Measurements from ENCODE around the gene CARD14. TPM values are rescaled to one million over a fixed set of nuclear protein-coding genes. Genes with fewer than 3 reads are reported as not detected.
A peak's percentile ranks its signal among the peaks of the same experiment; 100 is the strongest.
"Not testable (repeated sequence)": the region's sequence is repeated elsewhere in the genome, so short reads cannot be mapped to it uniquely, and the experiment has no call there.

The CARD14 gene
- total RNA-seq, 2 experiments from 2014 or later = not detected

DNA sequence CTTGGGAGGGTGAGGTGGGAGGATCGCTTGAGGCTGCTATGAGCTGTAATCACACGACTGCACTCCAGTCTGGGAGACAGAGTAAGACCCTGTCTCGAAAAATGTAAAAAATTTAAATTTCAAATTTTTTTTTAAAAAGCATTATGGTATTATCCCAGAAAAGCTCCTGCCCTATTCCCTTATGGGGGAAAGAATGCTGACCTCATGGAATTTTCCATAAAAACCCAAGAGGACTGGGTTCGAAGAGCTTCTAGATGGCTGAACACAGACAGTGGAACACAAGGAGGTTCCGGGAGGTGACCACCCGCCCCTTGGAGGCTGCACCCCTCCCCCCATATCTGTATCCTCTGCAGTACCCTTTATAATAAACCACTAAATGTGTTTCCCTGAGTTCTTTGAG is 26.9 kb upstream of the CARD14 start:
- H3K4me3 Mint-ChIP-seq = no peak overlapping the region
- peaks cover 28% of the 10 kb centered on the region for H3K4me1 Mint-ChIP-seq
- no peak for DNase-seq
- H3K36me3 Mint-ChIP-seq = peaks cover 44% of the 10 kb centered on the region
- H3K27ac Mint-ChIP-seq = no peak overlapping the region
- H3K9me3 Mint-ChIP-seq = no peaks in the 10 kb centered on the region
- no peaks in the 10 kb centered on the region for H3K27me3 Mint-ChIP-seq

GRCh38 chr17:80145076-80146075 is 24.5 kb upstream of the CARD14 start:
- Mint-ChIP-seq H3K27me3 (no peaks in the 10 kb centered on the region), H3K4me3 (peak overlapping the region; percentile 92), H3K4me1 (peaks cover 38% of the 10 kb centered on the region), H3K27ac (peak overlapping the region; percentile 78), H3K36me3 (peaks cover 27% of the 10 kb centered on the region), H3K9me3 (no peaks in the 10 kb centered on the region)
- DNase-seq = no peak

- DNase-seq = peak; percentile 28
- no peaks in the 10 kb centered on the region for H3K27me3 Mint-ChIP-seq
- H3K9me3 Mint-ChIP-seq = no peaks in the 10 kb centered on the region
- H3K36me3 Mint-ChIP-seq = peaks cover 26% of the 10 kb centered on the region
- H3K4me1 Mint-ChIP-seq = peaks cover 38% of the 10 kb centered on the region
- H3K27ac Mint-ChIP-seq = peak overlapping the region; percentile 96
- H3K4me3 Mint-ChIP-seq = peak overlapping the region; percentile 92
Measured at GRCh38 chr17:80146121-80147034, 23.5 kb upstream of the CARD14 start.

DNA sequence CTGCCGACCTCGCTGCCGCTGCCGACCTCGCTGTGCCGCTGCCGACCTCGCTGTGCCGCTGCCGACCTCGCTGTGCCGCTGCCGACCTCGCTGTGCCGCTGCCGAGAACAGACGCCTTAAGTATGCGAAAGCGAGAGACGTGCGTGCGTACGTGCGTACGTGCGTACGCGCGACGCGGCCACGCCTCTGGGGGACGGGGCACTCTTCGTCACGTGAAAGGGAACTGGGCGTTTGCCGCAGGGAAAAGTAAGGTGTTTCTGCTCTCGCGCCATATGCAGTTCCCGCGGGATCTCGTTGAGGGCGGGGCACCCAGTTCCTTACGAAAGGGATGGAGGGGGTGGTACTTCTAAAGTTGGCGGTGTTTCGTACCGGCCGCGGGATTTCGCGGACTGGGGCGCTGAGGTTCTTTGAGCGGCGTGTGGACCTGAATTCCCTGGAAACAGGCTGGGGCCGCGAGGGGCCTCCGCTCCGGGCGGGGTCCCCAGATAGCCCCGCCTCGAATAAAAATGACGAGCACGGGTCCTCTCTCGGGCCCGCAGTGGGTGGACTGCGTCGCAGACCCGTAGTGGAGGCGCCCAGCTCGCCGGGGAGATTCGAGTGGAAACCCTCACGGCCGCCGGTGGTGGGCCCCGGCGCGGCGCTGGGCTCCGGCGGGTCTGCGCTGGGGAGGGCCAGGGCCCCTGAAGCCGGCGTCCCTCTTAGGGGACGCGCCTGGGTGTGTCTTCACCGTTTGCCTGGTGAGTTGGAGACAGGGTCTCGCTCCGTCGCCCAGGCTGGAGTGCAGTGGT is 22.6 kb upstream of the CARD14 start, which contains the start of gene EIF4A3:
Gene EIF4A3, minus strand, starts transcription at position 94 of the 788 bp plus-strand sequence. CDS start 167 bp downstream, outside the sequence.
- Mint-ChIP-seq H3K27me3 (no peaks in the 10 kb centered on the region), H3K4me3 (peak within 1 kb of the TSS; percentile 92), H3K9me3 (no peaks in the 10 kb centered on the region), H3K4me1 (peaks cover 39% of the 10 kb centered on the region), H3K36me3 (peaks cover 20% of the 10 kb centered on the region), H3K27ac (peak within 1 kb of the TSS; percentile 96)
- DNase-seq = peak; percentile 97

DNA sequence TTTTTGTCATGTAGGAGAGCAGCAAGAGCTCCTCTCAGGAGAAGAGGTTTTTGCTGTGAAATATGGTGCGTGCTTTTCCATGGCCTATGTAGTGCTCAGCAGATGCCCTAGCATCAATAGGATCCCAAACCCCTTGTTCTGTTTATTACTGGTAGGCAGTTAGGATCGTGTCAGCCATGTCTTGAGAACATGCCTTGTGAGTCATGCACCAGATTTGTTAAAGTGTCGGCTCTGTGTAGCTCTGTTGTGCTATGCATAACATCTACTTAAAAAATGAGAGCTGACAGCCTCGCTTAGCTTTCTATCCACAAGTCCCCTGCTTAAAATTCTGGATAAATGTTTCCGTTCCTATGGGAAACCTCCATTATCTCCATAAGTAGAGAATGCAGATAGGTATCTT is 18.5 kb upstream of the CARD14 start:
- Mint-ChIP-seq H3K9me3 (peaks cover 6% of the 10 kb centered on the region), H3K4me3 (no peak overlapping the region), H3K36me3 (peaks cover under 1% of the 10 kb centered on the region), H3K27ac (no peak overlapping the region), H3K4me1 (peaks cover 18% of the 10 kb centered on the region), H3K27me3 (no peaks in the 10 kb centered on the region)
- no peak for DNase-seq

DNA sequence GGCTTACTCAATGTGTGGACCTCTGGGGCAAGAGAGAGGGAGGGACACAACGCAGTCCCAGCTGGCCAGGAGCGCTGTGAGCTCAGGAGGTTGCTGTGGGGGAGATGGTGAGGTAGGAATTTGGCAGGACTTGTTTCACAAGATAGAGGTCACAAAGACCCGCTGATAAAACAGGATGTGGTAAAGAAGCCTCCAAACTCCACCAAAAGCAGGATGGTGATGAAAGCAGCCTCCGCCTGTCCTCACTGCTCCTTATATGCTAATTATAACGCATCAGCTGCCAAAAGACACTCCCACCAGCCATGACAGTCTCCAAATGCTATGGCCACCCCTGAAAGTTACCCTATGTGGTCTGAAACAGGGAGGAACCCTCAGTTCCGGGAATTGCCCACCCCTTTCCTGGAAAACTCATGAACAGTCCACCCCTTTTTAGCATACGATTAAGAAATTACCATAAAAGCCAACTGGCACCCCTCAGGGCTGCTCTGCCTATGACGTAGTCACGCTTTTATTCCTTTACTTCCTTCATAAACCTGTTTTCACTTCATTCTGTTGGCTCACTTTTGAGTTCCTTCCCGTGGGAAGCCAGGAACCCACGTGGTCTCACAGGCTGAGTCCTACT is 17.6 kb upstream of the CARD14 start:
- Mint-ChIP-seq H3K27ac (peak overlapping the region; percentile 9), H3K27me3 (no peaks in the 10 kb centered on the region), H3K4me3 (no peak overlapping the region), H3K36me3 (no peaks in the 10 kb centered on the region), H3K9me3 (peaks cover 6% of the 10 kb centered on the region), H3K4me1 (peaks cover 18% of the 10 kb centered on the region)
- DNase-seq = peak; percentile 22

GRCh38 chr17:80153004-80153403 is 16.8 kb upstream of the CARD14 start:
- no peak overlapping the region for H3K4me3 Mint-ChIP-seq
- DNase-seq = no peak
- no peaks in the 10 kb centered on the region for H3K27me3 Mint-ChIP-seq
- peaks cover 6% of the 10 kb centered on the region for H3K9me3 Mint-ChIP-seq
- no peak overlapping the region for H3K27ac Mint-ChIP-seq
- H3K36me3 Mint-ChIP-seq = no peaks in the 10 kb centered on the region
- H3K4me1 Mint-ChIP-seq = peaks cover 18% of the 10 kb centered on the region

DNA sequence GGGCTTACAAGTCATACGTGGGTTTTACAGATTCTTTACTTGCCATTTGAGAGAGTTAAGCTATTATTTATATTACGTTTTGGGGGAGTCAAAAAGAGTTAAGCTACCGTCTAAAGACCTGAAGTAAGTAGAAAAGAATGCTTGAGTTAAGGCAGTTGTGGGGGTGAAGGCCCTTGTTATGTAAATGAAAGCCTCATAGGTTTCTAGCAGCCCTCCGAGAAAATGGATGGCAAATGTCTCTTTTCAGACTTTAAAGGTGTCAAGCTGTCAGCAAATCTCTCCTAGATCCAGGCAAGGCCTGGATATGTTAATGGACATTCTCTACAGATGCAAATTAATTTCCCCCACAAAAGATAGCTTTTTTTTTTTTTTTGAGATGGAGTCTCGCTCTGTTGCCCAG is 15.7 kb upstream of the CARD14 start:
- no peak overlapping the region for H3K27ac Mint-ChIP-seq
- H3K27me3 Mint-ChIP-seq = no peaks in the 10 kb centered on the region
- DNase-seq = no peak
- H3K4me3 Mint-ChIP-seq = no peak overlapping the region
- H3K9me3 Mint-ChIP-seq = peaks cover 6% of the 10 kb centered on the region
- no peaks in the 10 kb centered on the region for H3K36me3 Mint-ChIP-seq
- peaks cover 11% of the 10 kb centered on the region for H3K4me1 Mint-ChIP-seq

- not testable (repeated sequence) for H3K4me1 Mint-ChIP-seq, DNase-seq, H3K4me3 Mint-ChIP-seq, H3K9me3 Mint-ChIP-seq, H3K27me3 Mint-ChIP-seq, H3K27ac Mint-ChIP-seq, H3K36me3 Mint-ChIP-seq
Measured at GRCh38 chr17:80155600-80155999, 14.2 kb upstream of the CARD14 start.

GRCh38 chr17:80158846-80159245 is 11.0 kb upstream of the CARD14 start:
- H3K4me1 Mint-ChIP-seq = no peaks in the 10 kb centered on the region
- peaks cover 5% of the 10 kb centered on the region for H3K9me3 Mint-ChIP-seq
- H3K27me3 Mint-ChIP-seq = peaks cover 11% of the 10 kb centered on the region
- no peak overlapping the region for H3K27ac Mint-ChIP-seq
- H3K36me3 Mint-ChIP-seq = no peaks in the 10 kb centered on the region
- DNase-seq = no peak
- no peak overlapping the region for H3K4me3 Mint-ChIP-seq

DNA sequence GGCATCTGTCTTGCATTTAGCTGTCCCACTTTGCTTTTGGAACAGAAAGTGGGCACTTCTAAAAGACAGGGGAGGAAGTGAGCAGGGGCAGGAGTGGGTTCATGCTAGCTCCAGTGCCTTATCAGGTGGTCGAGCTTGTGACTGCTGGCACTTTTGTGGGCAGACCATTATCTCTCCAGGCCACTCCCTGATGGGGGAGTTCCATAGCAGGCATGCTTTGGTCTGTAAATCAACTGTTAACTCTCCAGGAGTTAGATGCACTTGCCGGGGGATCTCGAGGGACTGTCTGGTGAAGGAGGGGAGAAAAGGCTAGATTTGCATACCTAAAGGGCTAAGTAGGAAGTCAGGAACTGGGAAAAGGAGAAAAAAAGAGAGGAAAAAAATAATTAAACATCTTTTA is 9.3 kb upstream of the CARD14 start:
- DNase-seq = no peak
- Mint-ChIP-seq H3K4me3 (no peak overlapping the region), H3K27me3 (peaks cover 14% of the 10 kb centered on the region), H3K9me3 (peaks cover 5% of the 10 kb centered on the region), H3K36me3 (no peaks in the 10 kb centered on the region), H3K4me1 (no peaks in the 10 kb centered on the region), H3K27ac (no peak overlapping the region)

DNA sequence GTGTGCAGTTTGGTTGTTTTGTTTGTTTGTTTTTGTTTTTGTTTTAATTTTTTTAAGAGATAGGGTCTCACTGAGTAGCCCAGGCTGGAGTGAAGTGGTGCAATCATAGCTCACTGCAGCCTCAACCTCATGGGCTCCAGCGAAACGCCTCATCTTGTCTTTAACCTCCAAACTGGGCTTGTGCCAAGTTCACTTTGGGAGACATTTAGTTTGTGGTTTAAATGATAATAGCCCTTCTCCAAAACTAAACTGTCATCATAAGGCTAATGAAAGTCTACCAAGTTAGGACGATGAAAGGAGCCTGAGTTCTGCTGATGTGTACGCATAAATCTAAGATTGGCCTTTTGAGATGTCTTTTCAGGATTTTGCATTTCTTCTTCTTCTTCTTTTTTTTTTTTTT is 6.5 kb upstream of the CARD14 start:
- peaks cover 14% of the 10 kb centered on the region for H3K27me3 Mint-ChIP-seq

GRCh38 chr17:80164185-80164584 is 5.6 kb upstream of the CARD14 start:
- no peak overlapping the region for H3K27ac Mint-ChIP-seq
- no peak for DNase-seq
- H3K9me3 Mint-ChIP-seq = no peaks in the 10 kb centered on the region
- H3K4me1 Mint-ChIP-seq = no peaks in the 10 kb centered on the region
- peaks cover 14% of the 10 kb centered on the region for H3K27me3 Mint-ChIP-seq
- H3K36me3 Mint-ChIP-seq = no peaks in the 10 kb centered on the region
- H3K4me3 Mint-ChIP-seq = no peak overlapping the region

More for the DNA sequence above, 6.5 kb upstream of the CARD14 start:
- Mint-ChIP-seq H3K9me3 (no peaks in the 10 kb centered on the region), H3K4me1 (no peaks in the 10 kb centered on the region), H3K36me3 (no peaks in the 10 kb centered on the region), H3K27ac (no peak overlapping the region), H3K4me3 (no peak overlapping the region)
- no peak for DNase-seq

- Mint-ChIP-seq H3K36me3 (no peaks in the 10 kb centered on the region), H3K4me1 (no peaks in the 10 kb centered on the region), H3K9me3 (no peaks in the 10 kb centered on the region), H3K27ac (no peak overlapping the region), H3K4me3 (no peak overlapping the region), H3K27me3 (peaks cover 4% of the 10 kb centered on the region)
- no peak for DNase-seq
Measured at GRCh38 chr17:80166446-80166845, 3.4 kb upstream of the CARD14 start.

All from activated naive CD8-positive, alpha-beta T cell treated with anti-CD3 and anti-CD28 coated beads for 36 hours (primary cell).